Measurements from ENCODE around the gene MCF2L.

The MCF2L gene

DNA sequence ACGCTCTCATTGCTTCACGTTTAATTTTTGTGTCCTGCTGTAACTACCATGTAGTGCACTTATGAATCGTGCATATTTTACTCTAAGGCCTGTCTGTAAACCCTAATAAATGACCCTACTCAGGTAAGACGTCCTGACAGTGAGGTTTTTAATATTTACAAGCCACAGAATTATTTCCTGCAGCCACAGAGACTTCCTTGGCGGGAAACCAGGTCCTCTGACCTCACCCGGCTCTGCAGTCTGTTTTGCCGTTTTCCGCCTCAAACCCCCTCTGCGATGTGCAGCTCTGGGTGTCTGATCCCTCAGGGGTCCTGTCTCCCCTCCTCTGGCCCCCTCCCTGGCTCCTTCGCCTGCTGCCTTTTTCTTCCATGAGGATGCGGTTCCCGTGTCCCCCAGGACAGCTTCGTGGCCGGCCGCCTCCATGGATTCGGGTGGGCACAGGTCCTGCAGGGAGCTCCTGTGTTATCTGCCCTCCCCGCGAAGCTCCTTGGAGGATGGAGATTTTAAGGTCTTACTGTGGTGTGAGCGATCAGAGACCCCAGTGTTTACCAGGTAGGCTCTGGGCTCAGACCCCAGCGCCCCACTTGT is 66.3 kb downstream of the MCF2L start:
- no peak for DNase-seq

DNA sequence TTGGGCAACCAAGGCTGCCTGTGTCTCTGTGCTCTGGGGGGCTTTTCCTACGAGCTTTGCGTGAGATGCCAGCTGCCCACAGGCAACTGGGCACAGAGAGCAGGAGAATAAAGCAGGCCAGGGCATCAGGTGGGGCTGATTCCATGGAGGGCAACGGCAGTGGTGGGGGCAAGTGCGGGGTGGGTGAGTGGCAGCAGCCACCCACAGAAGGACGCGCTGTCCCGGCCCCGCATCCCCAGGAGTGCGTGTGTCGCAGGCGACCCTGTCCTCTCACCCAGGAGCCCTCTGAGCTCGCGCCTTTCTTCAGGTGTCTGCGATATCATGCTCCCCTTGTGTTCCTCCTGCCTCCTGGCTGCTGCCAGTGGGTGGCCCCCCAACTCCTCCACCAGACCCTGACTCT is 67.4 kb downstream of the MCF2L start:
- DNase-seq = no peak

- DNase-seq = no peak
Measured at GRCh38 chr13:113040031-113040430, 71.0 kb downstream of the MCF2L start.

GRCh38 chr13:113040597-113041292 is 71.7 kb downstream of the MCF2L start:
- DNase-seq = no peak

DNA sequence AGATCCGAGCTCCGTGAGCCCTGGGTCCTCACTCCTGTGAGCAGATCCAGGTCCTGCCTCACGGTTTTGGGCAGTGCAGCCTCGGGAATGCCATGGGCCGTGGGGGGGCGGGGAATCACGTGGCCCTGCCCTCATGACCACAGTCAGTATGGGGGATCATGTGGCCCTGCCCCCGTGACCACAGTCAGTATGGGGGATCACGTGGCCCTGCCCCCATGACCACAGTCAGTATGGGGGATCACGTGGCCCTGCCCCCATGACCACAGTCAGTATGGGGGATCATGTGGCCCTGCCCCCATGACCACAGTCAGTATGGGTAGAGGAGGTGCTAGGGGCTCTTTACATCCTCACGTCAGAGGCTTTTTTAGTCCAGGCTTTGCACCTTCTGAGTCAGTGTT is 72.3 kb downstream of the MCF2L start:
- no peak for DNase-seq

GRCh38 chr13:113041896-113042295 is 72.9 kb downstream of the MCF2L start:
- no peak for DNase-seq

DNA sequence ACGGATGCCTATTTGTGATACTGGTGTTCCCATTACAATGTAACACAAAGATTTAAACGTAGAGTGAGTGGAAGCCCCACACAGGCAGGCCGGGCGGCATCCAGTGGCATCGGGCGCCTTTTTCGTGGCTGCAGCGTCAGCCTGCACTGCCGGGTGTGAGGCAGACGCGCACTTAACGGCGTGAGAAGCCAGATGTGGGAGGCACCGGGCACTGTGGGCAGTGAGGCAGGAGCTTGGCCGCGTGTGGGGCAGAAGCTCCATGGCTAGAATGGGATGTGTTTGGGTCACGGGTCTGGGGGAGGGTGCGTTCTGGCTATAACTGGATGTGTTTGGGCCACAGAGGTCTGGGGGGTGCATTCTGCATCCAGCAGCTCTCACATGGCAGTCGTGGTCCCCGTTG is 73.4 kb downstream of the MCF2L start:
- no peak for DNase-seq

DNA sequence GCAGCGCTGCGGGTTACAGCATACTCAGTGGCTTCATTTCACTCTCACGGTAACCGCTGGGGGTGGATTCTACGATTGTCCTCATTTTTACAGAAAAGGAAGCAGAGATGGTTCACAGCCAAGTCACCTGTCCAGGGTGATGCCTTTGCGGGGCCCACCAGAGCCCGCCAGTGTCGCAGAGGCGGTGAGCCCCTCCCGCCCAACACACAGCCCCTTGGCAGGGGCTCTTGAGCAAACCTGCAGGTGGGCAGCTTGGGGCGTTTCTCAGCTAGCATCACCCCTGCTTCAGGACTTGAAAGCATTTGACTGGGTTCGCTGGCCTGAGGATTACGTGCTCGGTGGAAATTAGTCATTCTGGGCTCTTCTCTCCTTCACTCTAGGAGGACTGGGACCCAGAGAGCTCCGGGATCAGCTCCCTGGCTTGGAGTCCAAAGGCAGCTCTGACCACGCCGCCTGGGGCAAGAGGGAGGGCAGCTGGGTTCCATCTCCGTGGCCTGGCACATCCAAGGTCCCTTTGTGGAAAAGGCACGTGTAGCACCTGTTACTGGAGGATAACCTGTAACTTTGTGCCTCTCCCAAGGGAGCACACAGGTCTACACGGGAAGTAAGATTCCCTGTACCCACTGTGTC is 74.1 kb downstream of the MCF2L start:
- no peak for DNase-seq

- DNase-seq = no peak
Measured at GRCh38 chr13:113043931-113044330, 74.9 kb downstream of the MCF2L start.

DNA sequence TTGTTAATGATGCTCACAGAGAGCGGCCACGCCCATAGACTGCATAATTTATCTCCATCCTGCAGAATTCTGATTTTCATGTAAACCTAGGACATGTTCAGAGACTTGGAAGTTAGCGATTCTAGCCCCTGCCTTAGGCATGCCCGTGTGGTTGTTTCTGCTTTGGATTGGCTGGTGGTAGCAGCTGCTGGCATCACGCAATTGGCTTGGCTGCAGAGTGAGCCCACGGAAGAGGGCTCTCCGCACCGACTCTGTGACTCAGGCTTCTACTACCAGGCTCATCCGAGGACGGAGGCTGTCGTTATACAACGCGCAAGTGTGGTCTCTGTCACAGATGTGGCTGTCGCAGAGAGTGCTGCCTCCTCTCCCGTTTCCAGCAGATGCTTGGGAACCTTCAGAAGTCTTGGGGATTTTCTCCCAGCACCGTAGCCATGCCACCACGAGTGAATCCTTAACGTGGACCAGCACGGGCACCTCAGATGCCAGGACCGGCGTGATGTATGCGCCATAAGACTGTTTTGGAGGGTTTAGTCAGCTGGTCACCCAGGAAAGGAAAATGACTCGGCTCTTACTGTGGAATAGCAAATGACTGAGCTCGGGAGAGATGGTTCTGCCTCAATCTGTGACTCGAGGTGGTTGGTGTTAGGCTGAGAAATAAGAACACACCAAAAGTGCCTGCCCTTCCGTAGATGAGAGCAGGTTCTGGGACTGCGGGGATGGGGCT is 75.5 kb downstream of the MCF2L start:
- DNase-seq = no peak

GRCh38 chr13:113045251-113046127 is 76.5 kb downstream of the MCF2L start:
- DNase-seq = no peak

DNA sequence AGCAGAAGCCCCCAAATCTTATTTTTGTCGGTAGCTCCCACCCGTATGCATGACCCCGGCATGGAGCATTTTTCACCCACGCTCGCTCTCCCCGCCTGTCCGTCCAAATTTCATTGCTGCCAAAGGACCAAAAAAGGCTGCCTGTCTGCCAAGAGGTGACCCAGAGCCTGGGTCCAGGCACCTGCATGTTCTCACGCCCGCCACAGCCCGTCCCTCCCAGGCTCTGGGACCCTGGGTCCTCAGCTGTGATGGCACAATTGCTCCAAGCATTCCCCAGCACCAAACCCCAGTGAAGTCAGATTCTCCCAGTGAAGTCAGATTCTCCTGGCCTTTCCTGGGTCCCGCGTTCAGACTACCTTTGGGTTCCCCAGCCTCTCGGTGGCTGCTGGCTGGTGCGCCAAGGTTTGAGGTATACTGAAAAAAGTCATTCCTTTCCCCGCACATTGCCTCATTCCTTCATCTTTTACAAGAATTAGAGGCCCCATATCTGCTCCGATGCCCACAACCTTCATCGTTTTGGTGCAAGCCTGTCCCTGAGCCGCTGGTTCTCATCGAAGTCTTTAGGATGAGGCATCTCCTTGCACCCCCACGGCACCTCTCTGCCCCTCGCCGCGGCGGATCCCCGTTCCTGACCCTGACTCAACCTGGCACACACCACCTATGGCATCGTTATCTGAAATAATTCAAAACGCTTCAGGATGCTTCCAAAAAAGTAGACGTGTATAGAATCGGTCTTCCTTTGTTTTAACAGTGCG is 77.3 kb downstream of the MCF2L start:
- DNase-seq = no peak

DNA sequence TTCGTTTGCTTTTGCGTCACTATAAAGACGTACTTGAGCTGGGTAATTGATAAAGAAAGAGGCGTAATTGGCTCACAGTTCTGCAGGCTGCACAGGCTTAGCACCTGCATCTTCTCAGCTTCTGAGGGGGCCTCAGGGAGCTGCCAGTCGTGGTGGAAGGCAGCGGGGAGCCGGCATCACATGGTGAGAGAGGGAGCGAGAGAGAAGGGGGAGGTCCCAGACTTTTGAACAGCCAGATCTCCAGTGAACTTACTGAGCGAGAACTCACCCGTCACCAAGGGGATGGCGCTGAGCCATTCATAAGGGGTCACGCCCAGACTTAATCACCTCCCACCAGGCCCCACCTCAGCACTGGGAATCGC is 77.8 kb downstream of the MCF2L start:
- no peak for DNase-seq

DNA sequence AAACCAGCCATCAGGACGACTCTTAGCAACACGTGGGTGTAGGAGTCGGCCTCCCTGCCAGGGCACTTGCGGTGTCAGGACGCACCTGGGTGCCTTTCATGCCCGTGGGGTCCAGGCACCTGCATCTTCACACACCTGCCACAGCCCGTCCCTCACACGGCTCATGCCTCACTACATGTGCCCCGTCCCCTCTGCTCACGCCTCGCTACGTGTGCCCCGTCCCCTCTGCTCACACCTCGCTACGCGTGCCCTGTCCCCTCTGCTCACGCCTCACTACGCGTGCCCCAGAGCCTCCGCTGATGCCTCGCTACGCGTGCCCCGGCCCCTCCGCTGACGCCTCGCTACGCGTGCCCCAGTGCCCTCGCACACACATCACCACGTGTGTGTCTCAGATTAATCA is 78.6 kb downstream of the MCF2L start:
- DNase-seq = no peak

DNA sequence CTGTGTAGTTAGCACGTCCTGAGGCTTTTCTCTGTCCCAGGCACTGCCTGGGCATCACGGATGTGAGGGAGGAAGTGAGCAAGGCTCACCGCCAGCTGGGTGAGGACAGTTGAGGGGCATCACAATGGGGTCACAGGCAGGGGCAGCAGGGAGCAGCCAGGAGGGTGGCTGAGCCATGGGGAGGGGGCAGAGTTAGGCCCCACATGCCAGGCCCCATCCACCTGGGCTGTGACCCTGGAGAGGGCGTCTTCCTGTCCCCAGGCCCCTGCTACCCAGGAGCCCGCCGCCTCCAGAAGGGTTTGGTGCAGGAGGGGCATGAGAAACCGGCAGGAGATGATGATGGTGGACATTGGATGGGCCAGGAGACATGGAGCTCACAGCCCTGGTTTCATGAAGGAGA is 79.8 kb downstream of the MCF2L start:
- no peak for DNase-seq

GRCh38 chr13:113049521-113049941 is 80.5 kb downstream of the MCF2L start:
- DNase-seq = no peak

DNA sequence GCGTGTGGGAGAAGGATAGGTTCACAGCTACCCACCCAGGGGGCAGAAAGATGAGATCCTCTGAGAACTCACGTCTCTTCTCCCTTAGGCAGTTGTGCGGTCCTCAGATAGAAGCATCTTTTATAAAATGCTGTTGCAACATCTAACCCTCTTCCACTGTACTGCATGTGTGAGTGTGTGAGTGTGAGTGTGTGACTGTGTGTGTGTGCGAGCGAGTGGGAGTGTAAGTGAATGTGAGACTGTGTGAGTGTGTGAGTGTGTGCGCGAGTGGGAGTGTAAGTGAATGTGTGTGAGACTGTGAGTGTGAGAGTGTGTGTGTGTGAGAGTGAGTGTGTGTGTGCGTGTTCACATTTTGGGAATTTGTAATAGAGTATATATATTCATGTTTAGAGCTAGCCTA is 81.0 kb downstream of the MCF2L start:
- DNase-seq = no peak

GRCh38 chr13:113050734-113051431 is 81.9 kb downstream of the MCF2L start:
- no peak for DNase-seq

DNA sequence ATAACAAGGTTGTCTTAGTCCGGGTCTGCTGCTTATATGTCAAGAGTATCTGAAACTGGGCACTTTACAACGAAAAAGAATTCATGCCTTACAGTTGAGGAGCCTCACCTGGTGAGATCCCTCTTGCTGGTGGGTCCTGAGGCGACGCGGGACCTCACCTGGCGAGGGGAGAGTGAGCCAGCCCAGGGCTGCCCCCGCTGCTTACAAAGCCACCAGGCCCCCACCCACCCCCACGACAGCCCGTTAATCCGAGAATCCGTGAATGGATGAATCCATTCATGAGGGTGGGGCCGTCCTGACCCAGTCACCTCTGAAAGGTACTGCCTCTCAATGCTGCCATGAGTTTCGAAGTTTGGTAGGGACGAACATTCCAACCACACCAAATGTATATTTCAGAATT is 82.6 kb downstream of the MCF2L start:
- no peak for DNase-seq

GRCh38 chr13:113052206-113052605 is 83.2 kb downstream of the MCF2L start:
- no peak for DNase-seq

DNA sequence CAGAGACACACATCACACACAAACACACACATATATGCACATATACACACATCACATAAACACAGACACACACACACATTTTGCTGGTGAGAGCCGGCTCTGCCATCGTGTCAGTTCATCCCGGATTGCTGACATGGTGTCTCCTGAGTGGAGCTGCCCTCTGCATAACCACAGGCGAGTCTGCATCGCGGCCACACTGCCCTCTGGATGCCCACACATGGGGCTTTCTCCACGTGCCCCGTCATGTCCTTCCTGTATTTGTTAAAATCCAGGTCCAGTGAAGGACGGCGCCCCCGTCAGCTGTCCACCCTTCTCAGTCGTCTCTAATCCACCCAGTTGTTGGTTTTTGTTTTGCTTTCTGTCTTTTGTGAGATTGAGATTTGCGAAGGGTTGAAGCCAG is 84.0 kb downstream of the MCF2L start:
- no peak for DNase-seq

DNA sequence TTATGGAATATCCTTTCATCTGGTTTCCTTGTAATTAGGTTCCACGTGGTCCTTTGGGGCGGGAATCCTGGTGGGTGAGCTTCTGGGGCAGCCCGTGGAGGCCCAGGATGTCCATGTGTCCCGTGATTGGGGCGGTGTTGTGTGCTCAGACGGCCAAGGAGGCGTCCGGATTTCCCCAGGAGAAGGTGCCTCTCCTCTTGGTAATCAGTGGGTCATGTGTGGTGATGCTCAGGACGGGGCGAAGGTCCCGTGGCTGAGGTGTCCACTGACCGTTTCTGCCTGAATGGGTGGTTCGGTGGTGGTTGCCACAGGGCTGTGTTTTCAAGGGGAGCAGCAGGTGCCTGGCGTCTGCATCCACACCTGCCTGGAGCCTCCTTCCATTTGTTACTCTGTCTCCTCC is 84.4 kb downstream of the MCF2L start:
- DNase-seq = no peak

Data from activated CD8-positive, alpha-beta memory T cell treated with anti-CD3 and anti-CD28 coated beads, Interleukin-2, amount 50 U/mL, for 4 hours (primary cell).